GM18498 (cell line): Measurements from ENCODE around the gene SELENOS.
A peak's percentile ranks its signal among the peaks of the same experiment; 100 is the strongest.

Source experiments
- ATAC-seq: cut with Tn5 transposase; IDR thresholded peaks from one replicate; pipeline ENCODE4 v1.9.1; 2021; ENCODE audit warnings: mild to moderate bottlenecking, moderate library complexity; ENCODE audit not compliant: unreplicated experiment

The SELENOS gene, protein sequence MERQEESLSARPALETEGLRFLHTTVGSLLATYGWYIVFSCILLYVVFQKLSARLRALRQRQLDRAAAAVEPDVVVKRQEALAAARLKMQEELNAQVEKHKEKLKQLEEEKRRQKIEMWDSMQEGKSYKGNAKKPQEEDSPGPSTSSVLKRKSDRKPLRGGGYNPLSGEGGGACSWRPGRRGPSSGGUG

DNA sequence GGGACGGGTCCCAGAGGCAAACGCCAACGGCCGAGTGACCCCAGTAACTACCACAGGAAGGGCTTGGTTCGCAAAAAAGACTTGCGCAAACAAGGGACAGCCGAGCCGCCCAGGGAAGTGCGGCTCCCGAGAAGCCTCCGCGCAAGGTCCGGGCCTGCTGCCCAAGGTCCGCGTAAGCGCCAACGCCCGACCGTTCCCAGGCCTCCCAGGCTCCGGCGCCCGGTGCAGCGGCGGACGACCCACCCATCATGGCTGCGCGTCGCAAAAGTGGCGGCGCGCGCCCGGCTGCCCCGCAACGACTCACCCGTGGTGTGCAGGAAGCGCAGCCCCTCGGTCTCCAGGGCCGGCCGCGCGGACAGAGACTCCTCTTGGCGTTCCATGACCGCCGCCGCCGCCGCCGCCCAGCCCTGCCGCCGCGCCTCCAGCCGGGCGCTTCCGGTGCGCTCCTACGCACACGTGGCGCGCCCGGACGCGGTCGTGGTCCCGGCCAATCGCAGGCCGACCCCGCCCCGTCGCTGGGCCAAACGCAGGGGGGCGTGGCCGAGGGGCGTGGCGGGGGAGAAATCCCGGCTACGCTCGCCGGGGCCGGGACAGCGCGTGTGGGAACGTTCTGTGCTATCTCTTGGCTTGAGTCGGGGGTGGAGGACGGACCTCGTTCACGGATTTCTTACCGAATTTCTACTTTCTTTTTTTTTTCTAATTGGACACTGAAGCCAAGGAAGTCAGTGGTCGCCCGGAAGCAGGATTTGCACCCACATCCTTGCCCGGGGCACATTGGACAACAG, at the start of gene SELENOS:
SELENOS (minus strand) TSS at position 448 of the 785 bp plus-strand sequence; CDS start at position 380, 68 bp downstream.
- peak; percentile 93 for ATAC-seq

DNA sequence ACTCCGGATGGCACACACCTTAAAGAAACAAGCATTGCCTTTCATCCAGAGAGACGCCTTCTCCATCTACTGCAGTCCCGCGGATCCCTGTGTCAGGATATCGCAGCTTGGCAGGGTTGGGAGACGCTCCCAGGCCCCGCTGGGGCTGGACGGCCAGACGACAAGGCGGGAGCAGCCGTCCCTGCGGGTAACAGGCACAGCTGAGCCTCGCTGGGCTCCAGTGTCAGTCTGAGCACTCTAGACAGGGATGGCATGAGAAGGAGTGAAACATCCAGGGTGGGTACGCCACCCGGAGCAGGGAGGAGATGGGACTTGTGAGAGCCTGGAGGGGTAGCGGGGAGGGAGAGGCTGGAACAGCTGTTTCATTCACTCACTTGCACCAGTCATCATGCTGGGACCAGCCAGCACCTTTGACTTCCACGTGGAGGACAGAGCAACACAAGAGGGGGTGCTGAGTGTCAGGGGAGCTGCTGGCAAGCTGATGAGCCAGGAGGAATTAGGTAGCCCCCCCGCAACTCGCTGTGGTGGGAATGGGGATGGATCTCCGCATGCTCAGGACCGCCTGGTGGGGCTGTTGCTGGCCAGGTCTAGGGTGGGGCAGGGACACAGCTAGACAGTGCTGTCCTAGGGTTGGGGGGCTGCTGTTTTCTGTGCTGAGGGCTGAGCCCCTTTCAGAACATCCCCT, 49.3 kb upstream of the SELENOS start:
- ATAC-seq, result no peak

DNA sequence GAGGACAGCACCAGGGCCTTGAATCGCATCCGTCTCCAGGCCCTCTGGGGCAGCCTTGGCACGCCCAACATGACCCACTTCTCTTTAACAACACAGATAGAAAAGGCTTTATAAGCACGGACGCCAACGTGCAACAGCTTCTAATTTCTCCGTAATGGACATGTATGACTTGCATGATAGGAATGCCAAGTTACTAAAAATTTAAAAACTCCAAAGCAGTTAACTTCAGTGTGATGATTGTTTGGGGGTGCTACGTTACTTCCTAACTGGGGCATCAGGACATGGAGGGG, 48.7 kb upstream of the SELENOS start:
- no peak for ATAC-seq

DNA sequence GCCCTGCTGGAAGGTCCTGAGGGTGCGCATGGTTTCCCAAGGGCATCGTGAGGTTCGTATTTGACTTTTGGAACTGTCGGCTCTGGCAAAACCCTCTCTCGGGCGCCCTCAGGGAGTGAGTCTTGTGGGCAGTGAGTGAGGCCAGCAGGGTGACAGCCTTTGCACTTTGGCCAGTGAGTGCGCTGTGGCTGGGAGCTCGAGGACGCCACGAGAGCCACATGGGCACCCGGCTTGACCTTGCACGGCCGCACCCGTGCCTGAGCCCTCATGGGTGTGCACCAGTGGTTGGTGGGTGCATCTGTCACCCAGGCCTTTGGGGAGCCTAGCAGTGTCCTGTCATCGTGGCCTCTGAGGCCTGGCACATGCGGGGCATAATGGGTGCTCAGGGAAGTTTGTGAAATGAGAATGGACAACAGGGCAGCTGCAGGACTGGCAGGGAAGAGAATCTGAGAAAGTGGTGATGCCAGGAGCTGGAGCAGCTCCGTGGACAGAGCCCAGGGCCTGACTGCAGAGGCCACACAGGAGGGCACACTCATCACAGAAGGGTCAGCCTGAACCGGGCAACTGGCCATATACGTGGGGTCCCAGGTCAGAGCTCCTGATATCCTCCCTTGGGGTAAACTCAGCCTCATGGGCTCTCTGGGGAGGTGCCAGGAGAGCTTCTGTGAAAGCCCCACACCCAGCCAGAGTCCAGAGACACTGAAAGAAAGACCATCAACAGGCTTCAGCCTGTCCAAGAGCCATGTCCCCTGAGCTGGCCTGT, 48.2 kb upstream of the SELENOS start:
- ATAC-seq, result no peak

DNA sequence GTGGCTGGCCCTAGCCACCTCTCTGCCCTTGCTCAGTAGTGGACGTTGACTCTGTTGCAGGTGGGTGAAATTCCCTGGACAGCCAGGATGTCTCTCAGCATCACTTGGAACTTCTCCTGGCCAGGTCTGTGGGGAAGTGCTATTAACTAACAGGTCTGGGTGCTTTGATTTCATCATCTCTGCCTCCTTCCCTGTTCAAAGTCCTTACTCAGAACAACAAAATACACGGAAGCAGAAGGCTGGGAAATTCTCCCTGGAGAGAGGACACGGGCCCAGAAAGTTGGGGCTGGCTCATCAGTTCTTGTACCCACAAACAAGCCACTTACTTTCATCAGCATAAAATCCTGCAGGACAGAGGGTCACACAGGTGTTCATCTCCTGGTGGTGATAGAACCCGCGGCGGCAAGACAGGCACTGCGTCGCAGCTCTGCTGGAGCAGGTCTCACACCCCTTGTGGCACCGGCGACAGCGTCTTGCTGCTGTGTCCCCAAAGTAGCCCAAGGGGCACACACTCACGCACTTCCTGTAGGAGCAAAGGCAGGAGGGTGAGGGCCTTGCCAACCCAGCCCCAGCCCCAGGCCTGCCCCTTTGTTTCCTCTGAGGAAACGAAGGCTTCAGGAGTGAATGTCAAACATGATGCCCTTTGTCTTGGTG, 47.4 kb upstream of the SELENOS start:
- no peak for ATAC-seq

DNA sequence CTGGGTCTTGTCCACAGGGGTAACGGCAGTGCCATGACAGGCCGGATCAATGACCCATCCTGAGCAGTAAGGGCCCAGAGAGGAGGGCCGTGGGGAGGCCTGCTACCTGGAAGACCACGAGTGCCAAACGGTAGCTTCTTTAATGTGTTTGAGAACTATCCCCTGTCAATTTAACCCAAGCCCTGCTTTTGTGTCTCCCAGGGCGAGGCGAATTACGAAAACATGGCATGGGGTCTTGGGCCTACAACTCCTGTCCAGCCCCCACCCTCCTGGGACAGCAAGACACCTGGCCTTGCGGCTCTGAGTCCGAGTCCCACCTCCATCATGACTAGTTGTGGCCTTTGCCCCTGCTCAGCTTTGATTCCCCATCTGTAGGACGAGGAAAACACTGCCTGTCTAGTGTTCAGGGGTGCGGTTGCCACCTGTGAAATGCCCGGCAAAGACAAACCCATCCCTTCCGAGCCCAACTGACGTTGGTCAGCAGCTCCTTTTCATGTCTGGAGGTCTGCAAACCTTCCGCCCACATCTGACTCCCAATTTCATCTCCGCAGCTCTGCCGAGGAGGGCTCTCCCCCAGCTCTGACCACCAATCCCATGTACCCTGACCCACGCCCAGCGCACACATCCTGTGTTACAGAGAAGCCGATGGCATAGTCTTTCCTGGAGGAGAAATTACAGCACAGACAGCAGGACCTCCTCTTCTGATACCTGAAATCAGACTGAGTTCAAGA, 46.7 kb upstream of the SELENOS start:
- no peak for ATAC-seq

DNA sequence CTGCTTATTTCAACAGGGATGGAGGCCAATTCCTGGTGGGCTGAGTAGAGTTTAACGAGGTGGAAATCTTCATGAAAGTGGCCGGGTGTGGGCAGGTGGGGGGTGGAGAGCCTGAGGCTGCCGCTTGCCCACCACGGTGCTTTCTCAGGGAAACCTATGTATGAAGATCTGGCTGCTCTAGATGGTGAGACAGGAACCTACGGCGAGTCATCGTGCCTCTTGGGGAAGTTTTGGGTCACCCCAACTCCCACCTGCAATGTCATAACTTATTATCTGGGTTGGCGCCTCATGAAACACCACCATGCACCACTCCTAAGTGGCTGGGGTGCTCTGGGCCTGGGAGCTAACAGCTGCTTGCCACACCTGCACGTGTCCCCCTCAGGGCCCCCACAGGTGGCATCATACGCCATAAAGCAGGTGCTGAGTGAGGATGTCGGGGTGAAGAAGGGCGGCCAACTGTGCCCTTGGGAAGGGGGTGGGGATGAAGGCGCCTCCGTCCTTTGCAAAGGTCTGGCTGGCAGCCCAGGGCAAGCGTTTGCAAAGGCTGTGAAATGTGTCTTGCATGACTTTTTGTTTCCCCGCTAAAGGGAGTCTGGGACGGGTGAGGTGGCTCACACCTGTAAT, 45.7 kb upstream of the SELENOS start:
- ATAC-seq, result no peak

DNA sequence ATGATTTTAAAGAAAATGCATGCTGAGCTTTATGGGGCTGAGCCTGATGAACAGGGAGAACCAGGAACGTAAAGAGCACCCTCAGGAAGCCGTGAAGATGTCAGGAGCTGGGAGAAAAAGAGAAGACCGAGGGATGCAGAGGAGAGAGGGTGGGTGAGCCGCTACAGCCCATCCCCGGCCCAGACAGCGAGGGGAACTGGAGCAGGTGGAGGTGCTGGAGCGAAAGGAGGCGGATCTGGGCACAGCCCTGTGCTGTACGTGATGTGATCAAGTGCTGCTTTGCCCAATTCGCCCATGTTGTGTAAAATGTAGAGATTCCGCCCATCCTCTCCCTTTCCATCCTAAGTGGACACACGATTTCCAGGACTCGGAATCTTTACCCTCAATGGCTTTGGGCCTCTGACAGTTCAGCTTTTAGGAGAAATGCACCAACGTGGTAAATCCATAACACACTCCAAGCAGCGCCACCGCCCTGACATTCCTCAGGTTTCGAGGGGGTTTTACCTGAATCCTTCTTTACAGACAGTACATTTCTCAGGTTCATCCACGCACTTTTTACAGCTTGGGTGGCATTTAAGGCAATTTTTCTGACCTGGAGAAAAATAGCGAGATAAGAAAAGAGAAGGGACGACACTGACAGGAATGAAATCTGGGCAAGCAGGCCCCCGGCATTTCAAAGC, 44.9 kb upstream of the SELENOS start:
- ATAC-seq, result no peak

DNA sequence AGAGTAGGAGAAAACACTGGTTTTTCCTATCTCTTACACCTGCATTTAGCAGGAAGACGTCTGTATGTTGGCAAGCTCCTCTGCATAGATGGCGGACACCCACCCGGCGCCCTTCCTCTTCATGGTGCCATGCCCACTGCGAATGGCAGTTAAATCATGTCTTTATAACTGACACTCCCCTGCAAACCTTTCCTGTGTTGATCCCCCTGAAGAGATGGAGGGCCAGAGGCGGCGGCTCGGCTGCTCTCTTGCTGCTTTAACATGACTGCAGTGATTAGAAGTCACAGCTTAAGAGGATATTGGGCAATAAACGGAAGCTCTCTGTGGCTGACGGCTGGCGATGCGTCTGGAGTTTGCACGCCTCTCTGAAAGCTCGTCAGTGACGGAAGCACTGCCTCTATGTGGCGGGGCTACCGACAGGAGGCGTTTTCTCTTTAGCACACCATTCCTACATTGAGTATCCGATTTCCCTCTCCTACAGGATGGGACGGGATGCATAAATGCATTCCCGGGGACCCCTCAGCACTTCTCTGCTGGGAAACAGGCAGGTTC, 43.3 kb upstream of the SELENOS start:
- ATAC-seq, result peak; percentile 82

DNA sequence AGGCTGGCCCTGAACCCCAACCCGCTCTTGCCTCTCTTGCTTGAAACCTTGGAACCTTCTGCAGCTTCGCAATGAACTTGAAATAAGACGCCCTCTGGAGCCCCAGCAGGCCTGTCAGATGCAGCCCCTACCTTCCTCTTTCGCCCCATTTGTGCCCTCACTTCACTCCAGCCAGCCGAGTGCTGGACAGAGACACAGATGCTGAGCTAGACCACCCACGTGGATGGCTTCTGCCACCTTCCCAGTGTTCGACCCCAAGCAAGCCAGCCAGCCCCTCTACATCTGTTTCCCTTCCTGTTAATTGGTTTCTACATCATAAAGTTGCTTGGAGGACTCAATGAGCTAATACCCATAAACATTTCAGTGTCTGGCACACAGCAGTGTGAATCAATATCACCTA, 41.6 kb upstream of the SELENOS start:
- no peak for ATAC-seq

DNA sequence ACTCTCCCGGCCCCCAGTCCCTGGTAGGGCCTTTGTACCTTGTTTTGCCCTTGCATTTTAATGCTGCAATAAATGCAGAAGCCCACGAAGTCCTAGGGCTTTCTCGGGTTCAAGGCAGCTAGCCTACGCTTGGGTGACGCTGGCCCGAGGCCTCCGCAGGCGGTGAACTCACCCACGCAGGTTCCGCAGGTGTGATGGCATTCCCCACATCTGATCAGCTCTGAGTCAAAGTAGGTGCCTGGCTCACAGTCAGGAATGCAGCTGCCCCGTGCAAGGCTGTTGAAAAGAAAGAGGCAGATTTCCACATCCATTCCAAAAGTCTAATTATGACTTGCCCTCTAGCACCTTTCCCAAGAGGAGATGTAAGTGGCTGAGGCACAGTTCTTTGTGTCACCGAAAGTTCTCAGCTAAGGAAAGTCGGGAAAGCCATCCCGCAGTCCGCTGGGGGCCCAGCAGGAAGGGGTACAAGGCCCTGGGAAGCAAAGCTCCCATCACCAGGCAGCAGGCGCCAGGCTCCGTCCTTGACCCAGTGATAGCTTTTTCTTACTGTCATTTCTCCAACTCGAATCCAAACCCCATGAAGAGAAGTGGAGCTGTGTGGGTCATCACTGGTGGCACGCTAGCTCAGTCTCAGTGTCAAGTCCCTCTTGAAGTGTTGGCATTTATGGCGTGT, 41.0 kb upstream of the SELENOS start:
- ATAC-seq, result no peak

DNA sequence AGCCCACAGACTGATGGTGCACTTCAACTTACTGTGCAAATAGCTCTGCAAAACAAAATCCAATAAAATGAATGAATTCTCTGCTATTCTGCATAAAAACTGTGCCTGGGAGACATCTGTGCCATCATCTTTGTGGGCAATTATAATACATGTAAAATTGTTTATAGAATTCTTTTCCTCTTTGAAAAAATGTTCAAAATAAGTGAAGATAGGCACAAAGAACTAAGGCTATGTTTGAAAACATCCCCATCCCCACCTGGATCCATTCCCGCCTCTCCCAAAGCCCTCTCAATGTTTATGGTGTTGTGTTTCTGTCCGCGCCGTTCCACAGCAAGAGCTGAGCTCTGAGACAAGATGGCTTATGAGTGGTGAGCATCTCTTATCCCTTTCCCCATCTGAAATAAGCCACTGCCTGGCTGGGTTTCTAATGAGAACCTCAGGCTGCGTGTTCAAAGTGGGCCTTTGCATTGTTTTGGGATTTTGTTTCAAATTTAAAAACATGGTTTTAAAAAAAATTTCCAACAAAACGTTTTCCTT, 40.1 kb upstream of the SELENOS start:
- no peak for ATAC-seq

DNA sequence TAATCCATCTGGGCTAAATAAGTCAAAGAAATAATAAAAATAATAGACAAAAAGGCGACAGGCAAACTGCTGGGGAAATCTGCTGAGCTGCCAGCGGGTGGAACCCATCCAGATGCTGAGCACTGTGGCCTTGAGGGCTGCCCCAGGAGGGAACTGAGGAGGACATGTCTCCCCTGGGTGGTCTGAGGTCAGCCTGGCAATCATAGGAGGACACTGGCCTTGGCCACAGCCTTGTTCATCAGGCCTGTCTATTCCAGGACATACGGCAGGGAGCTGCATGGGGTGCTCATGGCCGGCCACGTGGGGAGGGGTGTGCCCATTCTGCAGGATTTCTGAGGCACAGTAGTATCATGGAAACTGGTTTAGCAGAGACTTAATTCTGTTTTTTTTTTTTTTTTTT, 39.2 kb upstream of the SELENOS start:
- ATAC-seq, result no peak

DNA sequence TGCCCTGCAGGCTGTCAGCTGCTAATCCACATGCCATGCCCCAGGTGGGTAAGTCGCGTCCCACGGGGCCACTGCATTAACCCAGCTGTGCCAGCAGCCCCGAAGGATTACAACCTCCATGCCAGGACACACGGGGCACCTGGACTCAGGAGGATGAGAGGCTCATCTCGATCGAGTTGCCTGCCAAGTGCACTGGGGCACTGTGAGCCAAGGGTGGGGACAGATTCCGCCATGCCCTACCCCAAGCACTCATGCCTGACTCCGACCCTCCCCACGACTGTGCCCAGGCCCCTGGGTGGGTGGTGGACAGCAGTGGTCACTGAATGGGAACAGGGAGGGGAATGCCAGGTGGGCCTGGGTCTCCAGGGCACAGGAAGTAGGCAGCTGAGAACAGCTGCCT, 38.5 kb upstream of the SELENOS start:
- ATAC-seq, result no peak

DNA sequence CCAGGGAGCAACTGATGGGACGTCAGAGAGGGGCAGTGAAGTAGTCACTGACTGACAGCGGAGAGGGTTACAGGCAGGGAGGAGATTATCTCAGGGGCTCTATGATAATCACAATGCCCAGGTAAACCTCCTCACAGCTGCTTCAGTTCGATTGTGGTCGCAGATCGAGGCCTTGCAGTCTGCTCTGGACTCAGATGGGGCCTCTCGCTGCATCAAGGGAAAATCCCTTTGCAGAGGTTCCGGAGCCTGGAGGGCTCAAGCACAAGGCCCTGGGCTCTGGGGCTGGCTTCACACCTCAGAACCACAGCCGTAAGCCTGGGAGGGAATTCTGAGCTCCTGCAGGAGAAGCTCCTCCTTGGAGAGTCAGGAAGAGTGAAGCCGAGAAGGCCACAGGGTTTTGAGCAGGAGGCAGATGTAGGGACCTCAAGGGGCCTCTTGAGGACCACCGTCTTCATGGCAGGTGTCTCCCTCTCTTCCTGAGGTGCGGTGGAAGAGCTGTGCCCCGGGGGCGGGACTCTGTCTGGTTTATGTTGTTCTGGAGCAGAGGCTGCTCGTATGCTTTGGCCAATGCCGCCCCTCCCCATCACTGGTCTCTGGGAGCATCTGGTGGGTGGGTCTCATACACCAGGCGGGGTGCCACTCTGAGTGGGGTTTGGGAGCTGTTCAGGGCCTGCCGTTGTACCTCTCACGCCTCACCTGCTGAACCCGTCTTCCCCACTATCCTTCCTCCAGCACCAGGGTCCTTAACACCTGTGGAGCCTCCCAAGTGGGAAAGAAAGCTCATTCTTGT, 37.2 kb upstream of the SELENOS start:
- ATAC-seq, result no peak

DNA sequence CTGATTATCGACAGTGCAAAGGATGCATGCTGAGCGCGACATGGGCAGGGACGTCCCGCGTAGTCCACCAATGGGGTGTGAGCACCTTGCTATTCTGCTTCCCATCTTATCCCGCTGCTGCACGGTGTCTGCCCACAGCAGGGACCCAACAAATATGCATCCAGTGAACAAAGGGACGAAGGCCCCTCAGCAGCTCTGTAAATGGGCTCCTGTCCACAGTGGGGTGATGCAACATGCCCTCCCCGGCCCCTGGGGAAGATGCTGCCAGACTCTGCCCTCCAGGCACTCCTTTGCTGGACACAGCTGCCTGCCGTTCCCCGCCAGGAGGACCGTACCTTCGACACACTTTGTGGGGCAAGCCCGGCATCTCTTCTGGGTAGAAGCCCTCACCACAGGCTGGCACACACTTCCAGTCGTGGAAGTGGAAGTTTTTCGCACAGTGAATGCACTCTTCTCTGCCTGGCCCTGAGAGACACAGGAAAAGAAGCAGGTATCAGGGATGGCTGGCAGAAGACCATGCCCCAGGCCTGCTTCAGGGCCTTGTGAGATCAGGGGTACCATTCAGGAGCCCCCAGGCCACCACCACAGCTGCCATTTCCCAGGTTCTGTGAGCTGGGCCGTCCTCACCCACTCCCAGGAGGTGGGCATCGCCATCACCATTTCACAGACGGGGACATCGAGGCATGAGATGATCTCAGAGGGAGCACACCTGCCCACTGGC, 35.9 kb upstream of the SELENOS start:
- no peak for ATAC-seq

DNA sequence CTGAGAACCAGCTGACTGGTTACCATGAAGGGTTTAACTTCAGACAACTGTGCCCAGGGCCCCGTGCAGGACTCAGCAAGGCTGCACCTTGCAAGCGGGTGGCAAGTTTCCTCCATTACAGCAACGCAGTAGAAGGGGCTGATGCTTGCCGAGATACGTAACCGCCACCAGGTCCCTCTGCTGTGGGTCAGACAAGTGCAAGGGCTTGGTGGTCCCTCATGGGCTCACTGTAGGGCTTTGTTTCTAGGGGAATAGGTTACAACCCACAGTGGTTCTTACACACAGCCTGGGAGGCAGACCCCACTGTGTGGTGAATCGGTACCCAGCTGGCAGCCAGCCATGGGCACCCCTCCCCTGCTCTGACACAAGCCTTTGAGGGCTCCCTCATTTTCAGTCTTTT, 33.2 kb upstream of the SELENOS start:
- ATAC-seq, result no peak
